Cardiac muscle cell (in vitro differentiated cells and primary cell): Measurements from ENCODE around the gene BTNL2. TPM values are rescaled to one million over a fixed set of nuclear protein-coding genes. Genes with fewer than 3 reads are reported as not detected.

ENCODE experiments used
- DNase-seq, 2 donors: peaks; one replicate each; pipeline versions ENCODE4 v3.0.0 to v3.0.0-alpha.2; 2010 to 2017; ENCODE audit warnings: low read depth in 1 of 2, low spot score in 1 of 2
- H3K27ac ChIP-seq: fragments of 200-600 bp; sonication (generic); 2 replicates; pipeline ENCODE4 v1.5.1; 2016
- H3K27me3 ChIP-seq: fragments of 200-600 bp; sonication (generic); 2 replicates; pipeline ENCODE4 v1.6.0; 2016; ENCODE audit warnings: control low read depth
- H3K36me3 ChIP-seq: fragments of 200-600 bp; sonication (generic); 2 replicates; pipeline ENCODE4 v1.5.1; 2016; ENCODE audit warnings: control low read depth
- H3K4me1 ChIP-seq: fragments of 200-600 bp; sonication (generic); 2 replicates; pipeline ENCODE4 v1.8.1; 2017; ENCODE audit warnings: low read depth, mild to moderate bottlenecking, mixed run types
- H3K4me3 ChIP-seq: fragments of 200-600 bp; sonication (generic); 2 replicates; pipeline ENCODE4 v1.5.1; 2016; ENCODE audit warnings: mild to moderate bottlenecking
- H3K9me3 ChIP-seq: fragments of 200-600 bp; sonication (generic); 2 replicates; pipeline ENCODE4 v1.5.1; 2017; ENCODE audit warnings: low read depth, mild to moderate bottlenecking, control low read depth
- CTCF ChIP-seq: IDR thresholded peaks from 2 replicates; pipeline ENCODE4 v1.5.1; 2012; ENCODE audit warnings: low read depth, mild to moderate bottlenecking, low read length
- polyA plus RNA-seq: library from polyadenylated mRNA; unstranded; fragments of >200 nt; fragmentation: Nextera tagmentation; extraction: Ambion mirVana; gene quantifications from 2 replicates; pipeline ENCODE4 v1.2.1, GENCODE V29; 2016
- total RNA-seq: library from RNA; depleted of rRNA; stranded (reverse); fragments of >200 nt; gene quantifications from 2 replicates; pipeline ENCODE4 v1.2.3, GENCODE V29; 2016

Gene BTNL2
- total and polyA plus RNA-seq, 2 experiments from 2014 or later = not detected

- peak; percentile 77 to 85 for DNase-seq
- peak; percentile 95 for TF ChIP-seq CTCF
- Histone ChIP-seq H3K9me3 (no peaks in the 10 kb centered on the region), H3K27ac (no peak overlapping the region), H3K4me3 (no peak overlapping the region), H3K36me3 (no peaks in the 10 kb centered on the region), H3K4me1 (no peaks in the 10 kb centered on the region), H3K27me3 (peaks cover 37% of the 10 kb centered on the region)
These were observed 6.6 kb upstream of the BTNL2 start for GRCh38 chr6:32413427-32414047.

- Histone ChIP-seq H3K27ac (no peak overlapping the region), H3K36me3 (no peaks in the 10 kb centered on the region), H3K4me3 (no peak overlapping the region), H3K4me1 (no peaks in the 10 kb centered on the region), H3K27me3 (peaks cover 37% of the 10 kb centered on the region), H3K9me3 (no peaks in the 10 kb centered on the region)
- no peak for TF ChIP-seq CTCF
- DNase-seq = no peak
These were observed 4.8 kb upstream of the BTNL2 start for GRCh38 chr6:32411566-32412327.

GRCh38 chr6:32410906-32411305 is 3.9 kb upstream of the BTNL2 start:
- H3K27ac ChIP-seq = no peak overlapping the region
- H3K4me3 ChIP-seq = no peak overlapping the region
- H3K4me1 ChIP-seq = no peaks in the 10 kb centered on the region
- no peaks in the 10 kb centered on the region for H3K9me3 ChIP-seq
- peaks cover 31% of the 10 kb centered on the region for H3K27me3 ChIP-seq
- TF ChIP-seq CTCF = no peak
- H3K36me3 ChIP-seq = no peaks in the 10 kb centered on the region
- DNase-seq = no peak

GRCh38 chr6:32406197-32406596 is 784 bp downstream of the BTNL2 start:
- Histone ChIP-seq H3K4me3 (no peak overlapping the region), H3K4me1 (no peaks in the 10 kb centered on the region), H3K36me3 (no peaks in the 10 kb centered on the region), H3K27ac (no peak overlapping the region), H3K9me3 (no peaks in the 10 kb centered on the region), H3K27me3 (peaks cover 8% of the 10 kb centered on the region)
- DNase-seq = no peak
- no peak for TF ChIP-seq CTCF

- Histone ChIP-seq H3K4me1 (no peaks in the 10 kb centered on the region), H3K36me3 (no peaks in the 10 kb centered on the region), H3K27ac (no peak overlapping the region), H3K9me3 (no peaks in the 10 kb centered on the region), H3K27me3 (peaks cover 8% of the 10 kb centered on the region), H3K4me3 (no peak overlapping the region)
- no peak for DNase-seq
- no peak for TF ChIP-seq CTCF
These were observed 1.3 kb downstream of the BTNL2 start for GRCh38 chr6:32405656-32406055.
